Measurements from ENCODE around the gene KRTAP10-5.
"Not testable (repeated sequence)": the region's sequence is repeated elsewhere in the genome, so short reads cannot be mapped to it uniquely, and the experiment has no call there.

GRCh38 chr21:44627831-44628233, 47.4 kb upstream of the KRTAP10-5 start:
- TF ChIP-seq POLR2AphosphoS5, POLR2A, TAF1, SPI1 (IDR thresholded peaks at IDR 0.05; ENCODE audit: low read depth, low read length): not testable (repeated sequence)

Data from GM12891 (cell line).